Measurements from ENCODE around the gene PLAC1. TPM values are rescaled to one million over a fixed set of nuclear protein-coding genes. Genes with fewer than 3 reads are reported as not detected.

Gene PLAC1
- total and polyA plus RNA-seq, 2 of the 13 experiments (the other 11 are each of a cell fraction or from before 2014, with no cell fraction given): 0.40 to 2.7 TPM

DNA sequence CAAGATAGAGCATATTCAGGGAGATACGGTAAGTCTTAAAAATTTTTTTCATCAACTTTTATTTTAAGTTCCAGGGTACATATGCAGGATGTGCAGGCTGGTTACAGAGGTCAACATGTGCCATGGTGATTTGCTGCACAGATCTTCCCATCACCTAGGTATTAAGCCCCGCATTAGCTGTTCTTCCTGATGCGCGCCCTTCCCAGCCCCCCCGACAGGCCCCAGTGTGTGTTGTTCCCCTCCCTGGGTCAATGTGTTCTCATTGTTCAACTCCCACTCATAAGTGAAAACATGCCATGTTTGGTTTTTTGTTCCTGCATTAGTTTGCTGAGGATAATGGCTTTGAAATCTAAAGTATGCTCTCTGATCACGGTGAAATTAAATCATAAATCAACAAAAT is 134.1 kb downstream of the PLAC1 start:
- H4K20me1 ChIP-seq (ENCODE audit: insufficient read depth, low read length): no peaks in the 10 kb centered on the region
- over 99% methylated on average over 6 of the region's 6 CpGs for WGBS (ENCODE audit: low lambda C conversion rate)

DNA sequence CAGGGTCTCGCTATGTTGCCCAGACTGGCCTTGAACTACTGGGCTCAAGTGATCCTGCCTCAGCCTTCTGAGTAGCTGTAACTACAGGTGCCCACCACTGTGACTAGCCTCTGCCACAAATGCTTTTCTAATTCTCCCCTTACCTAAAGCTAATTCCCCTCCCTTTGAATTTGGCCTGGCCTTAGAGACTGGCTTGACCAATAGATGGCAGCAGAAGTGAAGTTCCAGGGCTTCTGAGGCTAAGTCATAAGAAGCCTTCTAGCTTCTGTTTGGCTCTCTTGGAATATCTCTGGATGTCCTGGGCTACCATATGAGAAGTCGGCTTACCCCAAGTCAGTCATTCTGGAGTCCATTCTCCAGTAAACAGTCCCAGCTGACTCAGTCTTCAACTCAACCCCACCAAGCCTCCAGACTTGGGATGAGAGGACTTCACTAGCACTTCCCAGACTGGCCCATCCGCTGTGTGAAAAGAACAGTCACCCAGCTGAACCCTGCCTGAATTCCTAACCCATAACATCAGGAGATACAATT is 137.3 kb downstream of the PLAC1 start:
- TF ChIP-seq SMC3 (IDR thresholded peaks at IDR 0.05; ENCODE audit: low read length): peak; percentile 44
- 0 out of 2 replicates have a peak, but pooled peaks have one; percentile 20 for TF ChIP-seq RAD21 (CRISPR knock-in tag; IDR thresholded peaks at IDR 0.05)
- TF ChIP-seq ARHGAP35 (CRISPR knock-in tag; IDR thresholded peaks at IDR 0.05; ENCODE audit: borderline replicate concordance): no peak
- peak; percentile 59 for TF ChIP-seq STAG1 (CRISPR knock-in tag; IDR thresholded peaks at IDR 0.05)
- TF ChIP-seq CTCF (CRISPR knock-in tag; IDR thresholded peaks at IDR 0.05): peak; percentile 65
- no peak for TF ChIP-seq NFE2 (CRISPR knock-in tag; IDR thresholded peaks at IDR 0.05)

More for the DNA sequence above, 134.1 kb downstream of the PLAC1 start:
- Histone ChIP-seq H3K4me3 (replicated peaks in 1 of 3; ENCODE audit: insufficient read depth in 1 of 3, low read depth in 2 of 3, low read length in 3 of 3) (no peak overlapping the region), H3K9me3 (ENCODE audit: low read length) (no peaks in the 10 kb centered on the region), H3K9ac (ENCODE audit: insufficient read depth, low read depth, low read length) (no peak overlapping the region), H3K4me1 (ENCODE audit: insufficient read depth, low read length) (no peaks in the 10 kb centered on the region), H3K27me3 (ENCODE audit: control insufficient read depth in 1 of 2, insufficient read depth in 2 of 2, low read length in 2 of 2) (no peaks in the 10 kb centered on the region), H2AFZ (ENCODE audit: low read length) (no peak overlapping the region), H3K4me2 (ENCODE audit: low read depth, low read length) (no peak overlapping the region), H3K27ac (ENCODE audit: extremely low read length, insufficient read depth, low read length) (no peak overlapping the region), H3K36me3 (replicated peaks in 1 of 2; ENCODE audit: control insufficient read depth in 1 of 2, insufficient read depth in 2 of 2, low read length in 2 of 2) (no peaks in the 10 kb centered on the region), H3K79me2 (ENCODE audit: insufficient read depth, low read length) (no peaks in the 10 kb centered on the region)
- ATAC-seq: no peak
- no peak for FAIRE-seq
- TF ChIP-seq ZNF264 (CRISPR knock-in tag; IDR thresholded peaks at IDR 0.05): no peak
- no peak for TF ChIP-seq NFATC3 (CRISPR knock-in tag; IDR thresholded peaks at IDR 0.05)
- POLR2A ChIA-PET: no interaction called here
- BruUV-seq (replicated peaks): no TSS peak
- intact Hi-C loops (cut with micrococcal nuclease; ENCODE audit: unreplicated experiment) (no loop called here), in situ Hi-C loops (cut with HindIII; ENCODE audit: extremely low pct_ligation_motif_present, low pct_unique_long_range_greater_than_20kb) (no loop called here)
- DNase-seq (ENCODE audit: low spot score): no peak
- CTCF ChIA-PET (ENCODE audit: low intra/inter-chr PET ratio, low total read pairs): no interaction called here

More for the DNA sequence above, 137.3 kb downstream of the PLAC1 start:
- no peak overlapping the region for H3K4me3 ChIP-seq (replicated peaks in 1 of 3; ENCODE audit: insufficient read depth in 1 of 3, low read depth in 2 of 3, low read length in 3 of 3)
- intact Hi-C loops (cut with micrococcal nuclease; ENCODE audit: unreplicated experiment): no loop called here
- in situ Hi-C loops (cut with HindIII; ENCODE audit: extremely low pct_ligation_motif_present, low pct_unique_long_range_greater_than_20kb): no loop called here
- H3K4me1 ChIP-seq (ENCODE audit: insufficient read depth, low read length): no peaks in the 10 kb centered on the region
- H3K9me3 ChIP-seq (ENCODE audit: low read length): no peaks in the 10 kb centered on the region
- FAIRE-seq (peak; percentile 57), DNase-seq (ENCODE audit: low spot score) (peak; percentile 34), ATAC-seq (peak; percentile 76)
- WGBS (ENCODE audit: low lambda C conversion rate): 67% methylated on average over 3 of the region's 3 CpGs
- no peak overlapping the region for H3K9ac ChIP-seq (ENCODE audit: insufficient read depth, low read depth, low read length)
- H3K27ac ChIP-seq (ENCODE audit: extremely low read length, insufficient read depth, low read length): no peak overlapping the region
- BruUV-seq (replicated peaks): no TSS peak
- no peak overlapping the region for H3K4me2 ChIP-seq (ENCODE audit: low read depth, low read length)
- no peaks in the 10 kb centered on the region for H3K79me2 ChIP-seq (ENCODE audit: insufficient read depth, low read length)
- H3K27me3 ChIP-seq (ENCODE audit: control insufficient read depth in 1 of 2, insufficient read depth in 2 of 2, low read length in 2 of 2): no peaks in the 10 kb centered on the region
- ChIA-PET CTCF (ENCODE audit: low intra/inter-chr PET ratio, low total read pairs) (interaction anchor here (1.5 kb wide), 1 partner anchor 262 kb away, joined by 8 read pairs; no protein-coding TSS in a partner anchor), POLR2A (no interaction called here)
- no peaks in the 10 kb centered on the region for H4K20me1 ChIP-seq (ENCODE audit: insufficient read depth, low read length)
- no peaks in the 10 kb centered on the region for H3K36me3 ChIP-seq (replicated peaks in 1 of 2; ENCODE audit: control insufficient read depth in 1 of 2, insufficient read depth in 2 of 2, low read length in 2 of 2)
- H2AFZ ChIP-seq (ENCODE audit: low read length): no peak overlapping the region

MicroRNAs encoded within 50 kb of the gene (microRNA counts, 767-probe panel; counts per million panel counts)
- microRNA hsa-miR-424-5p (not detected), microRNA hsa-miR-450a-5p (not detected), microRNA hsa-miR-450b-3p (not detected), microRNA hsa-miR-450b-5p (not detected), microRNA hsa-miR-503 (not detected), microRNA hsa-miR-542-3p (not detected), microRNA hsa-miR-542-5p (not detected)

Small RNA genes lying within 50 kb of the gene (microRNA-seq; reads per million reads assigned to microRNA genes)
- gene MIR424 (7.7 reads per million, percentile 41 among the genes with 10 or more reads in this experiment), gene MIR450A1 (not detected), gene MIR450A2 (not detected), gene MIR450B (not detected), gene MIR503 (not detected), gene MIR542 (1.2 reads per million)

Small RNA genes lying within 50 kb of the gene (small RNA-seq; reads per million reads assigned to genes)
- gene AC004383.1 (ENCODE audit: insufficient read depth in 2 of 3, insufficient read length in 3 of 3, low read depth in 2 of 3, low replicate concordance in 1 of 3) (0 reads per million in 3 experiments), gene MIR450A1 (ENCODE audit: insufficient read depth in 2 of 3, insufficient read length in 3 of 3, low read depth in 2 of 3, low replicate concordance in 1 of 3) (0 to 2.9 (median 0.98) reads per million in 3 experiments), gene MIR450A2 (ENCODE audit: insufficient read depth in 2 of 3, insufficient read length in 3 of 3, low read depth in 2 of 3, low replicate concordance in 1 of 3) (0 reads per million in 3 experiments), gene MIR450B (ENCODE audit: insufficient read depth in 2 of 3, insufficient read length in 3 of 3, low read depth in 2 of 3, low replicate concordance in 1 of 3) (0 to 3.9 (median 3.6) reads per million in 3 experiments), gene MIR503 (ENCODE audit: insufficient read depth in 2 of 3, insufficient read length in 3 of 3, low read depth in 2 of 3, low replicate concordance in 1 of 3) (0 to 0.33 (median 0) reads per million in 3 experiments), gene MIR542 (ENCODE audit: insufficient read depth in 2 of 3, insufficient read length in 3 of 3, low read depth in 2 of 3, low replicate concordance in 1 of 3) (0 to 2.9 (median 1.6) reads per million in 3 experiments)

Other genes with a start within 250 kb of the PLAC1 start
- gene HPRT1, start 198.3 kb downstream of the PLAC1 start, total RNA-seq (2016; rRNA removed; fragmentation: Illumina TruSeq; extraction: Trizol): 4.6 and 13.3 TPM in 2 replicates
- 21.3 and 25.2 TPM in 2 replicates for gene HPRT1, start 198.3 kb downstream of the PLAC1 start, polyA plus RNA-seq (2011; rRNA removed)
- gene PABIR2, start 138.7 kb upstream of the PLAC1 start, total RNA-seq (2016; rRNA removed; fragmentation: Illumina TruSeq; extraction: Trizol): 3.3 and 5.9 TPM in 2 replicates
- gene PABIR2, start 138.7 kb upstream of the PLAC1 start, polyA plus RNA-seq (2011; rRNA removed): 9.4 and 9.6 TPM in 2 replicates

Measured in HepG2 (cell line).